Measurements from ENCODE around the gene RDH13. TPM values are rescaled to one million over a fixed set of nuclear protein-coding genes. Genes with fewer than 3 reads are reported as not detected.

RDH13 gene
- total RNA-seq, 4 donors from 2014 or later = 28.4 to 125 (median 61.7) TPM

DNA sequence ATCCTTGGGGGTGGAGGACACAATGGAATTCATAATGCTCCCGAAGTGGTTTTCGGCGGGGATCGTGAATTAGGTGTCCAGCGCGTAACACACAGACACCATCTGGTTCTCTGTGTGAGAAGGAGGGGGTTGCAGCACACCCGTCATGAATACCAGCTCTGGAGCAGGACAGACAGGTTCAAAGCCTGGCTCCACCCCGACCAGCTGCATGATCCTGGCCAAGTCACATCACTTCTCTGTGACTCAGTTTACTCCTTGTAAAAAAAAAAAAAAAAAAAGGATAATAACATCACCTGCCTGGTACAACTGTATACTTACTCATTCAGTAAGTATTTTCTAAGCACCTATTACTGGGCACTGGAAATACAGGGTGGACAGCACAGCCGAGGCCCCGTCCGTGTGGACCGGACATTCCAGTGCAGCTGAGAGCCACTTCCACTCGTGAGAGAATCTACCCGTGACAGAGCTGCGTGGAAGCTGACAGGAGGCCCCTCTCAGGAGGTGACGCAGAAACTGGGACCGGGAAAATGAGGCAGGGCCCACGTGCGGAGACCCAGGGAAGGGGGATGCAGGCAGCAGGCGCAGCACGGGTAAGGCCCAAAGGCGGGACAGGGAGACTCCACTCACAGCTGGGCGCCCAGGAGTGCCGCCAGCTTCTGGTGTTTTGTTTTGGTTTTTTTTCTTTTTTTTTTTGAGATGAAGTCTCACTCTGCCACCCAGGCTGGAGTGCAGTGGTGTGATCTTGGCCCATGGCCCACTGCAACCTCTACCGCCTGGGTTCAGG, 12.0 kb downstream of the RDH13 start:
- no peak for DNase-seq

DNA sequence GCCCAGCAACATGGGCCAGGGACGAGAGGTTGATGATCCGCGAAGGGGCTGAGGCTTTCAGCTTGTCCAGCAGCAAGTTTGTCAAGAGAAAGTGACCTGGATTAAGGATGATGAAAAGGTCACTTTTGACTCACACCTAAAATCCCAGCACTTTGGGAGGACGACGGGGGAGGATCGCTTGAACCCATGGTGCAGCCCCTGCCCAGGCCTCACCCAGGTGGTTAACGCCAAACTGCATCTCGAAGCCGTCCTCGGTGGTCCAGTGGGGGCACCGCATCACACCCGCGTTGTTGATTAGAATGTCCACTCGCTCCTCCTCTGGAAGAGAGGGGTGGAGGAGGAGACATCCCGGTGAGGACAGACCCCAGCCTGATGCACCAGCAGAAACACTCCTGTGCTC, 14.5 kb downstream of the RDH13 start:
- DNase-seq = no peak
- no peak overlapping the region for H3K27ac ChIP-seq
- no peak overlapping the region for H3K4me3 ChIP-seq
- TF ChIP-seq, protein P1, sequence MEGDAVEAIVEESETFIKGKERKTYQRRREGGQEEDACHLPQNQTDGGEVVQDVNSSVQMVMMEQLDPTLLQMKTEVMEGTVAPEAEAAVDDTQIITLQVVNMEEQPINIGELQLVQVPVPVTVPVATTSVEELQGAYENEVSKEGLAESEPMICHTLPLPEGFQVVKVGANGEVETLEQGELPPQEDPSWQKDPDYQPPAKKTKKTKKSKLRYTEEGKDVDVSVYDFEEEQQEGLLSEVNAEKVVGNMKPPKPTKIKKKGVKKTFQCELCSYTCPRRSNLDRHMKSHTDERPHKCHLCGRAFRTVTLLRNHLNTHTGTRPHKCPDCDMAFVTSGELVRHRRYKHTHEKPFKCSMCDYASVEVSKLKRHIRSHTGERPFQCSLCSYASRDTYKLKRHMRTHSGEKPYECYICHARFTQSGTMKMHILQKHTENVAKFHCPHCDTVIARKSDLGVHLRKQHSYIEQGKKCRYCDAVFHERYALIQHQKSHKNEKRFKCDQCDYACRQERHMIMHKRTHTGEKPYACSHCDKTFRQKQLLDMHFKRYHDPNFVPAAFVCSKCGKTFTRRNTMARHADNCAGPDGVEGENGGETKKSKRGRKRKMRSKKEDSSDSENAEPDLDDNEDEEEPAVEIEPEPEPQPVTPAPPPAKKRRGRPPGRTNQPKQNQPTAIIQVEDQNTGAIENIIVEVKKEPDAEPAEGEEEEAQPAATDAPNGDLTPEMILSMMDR (IDR thresholded peaks at IDR 0.05) = no peak
- no peak for TF ChIP-seq EP300 (IDR thresholded peaks at IDR 0.05; ENCODE audit: low read depth)
- no peak for TF ChIP-seq POLR2A (IDR thresholded peaks at IDR 0.05)
- TF ChIP-seq POLR2AphosphoS5 (IDR thresholded peaks at IDR 0.05) = no peak
- H3K4me1 ChIP-seq = no peaks in the 10 kb centered on the region
- H3K36me3 ChIP-seq = peaks cover 0 to 60% (median 31%) of the 10 kb centered on the region in 4 donors
- intact Hi-C loops (cut with DNase I; ENCODE audit: low total_unique reads) (no loop called here), in situ Hi-C loops (cut with MboI; ENCODE audit: low pct_ligation_motif_present in 1 of 4, low pct_unique_long_range_greater_than_20kb in 1 of 4, low sequenced_read_pairs in 3 of 4) (no loop called here)
- H3K27me3 ChIP-seq = no peaks in the 10 kb centered on the region
- no peaks in the 10 kb centered on the region for H3K9me3 ChIP-seq
- WGBS, 2 donors (ENCODE audit: low coverage in 1 of 2) = 95% methylated on average over 15 of the region's 15 CpGs; no CpG with 5 or more reads in 1 of the 2 donors

More for the DNA sequence above, 12.0 kb downstream of the RDH13 start:
- Histone ChIP-seq H3K9me3 (no peaks in the 10 kb centered on the region), H3K27me3 (no peaks in the 10 kb centered on the region), H3K4me3 (no peak overlapping the region), H3K27ac (no peak overlapping the region), H3K36me3 (peaks cover 0 to 64% (median 31%) of the 10 kb centered on the region in 4 donors), H3K4me1 (no peaks in the 10 kb centered on the region)
- in situ Hi-C loops (cut with MboI; ENCODE audit: low pct_ligation_motif_present in 1 of 4, low pct_unique_long_range_greater_than_20kb in 1 of 4, low sequenced_read_pairs in 3 of 4) = no loop called here
- intact Hi-C loops (cut with DNase I; ENCODE audit: low total_unique reads) = no loop called here
- WGBS, 2 donors (ENCODE audit: low coverage in 1 of 2) = 96% methylated on average over 25 of the region's 25 CpGs; no CpG with 5 or more reads in 1 of the 2 donors
- TF ChIP-seq POLR2A (IDR thresholded peaks at IDR 0.05) = no peak
- TF ChIP-seq, protein P1 (IDR thresholded peaks at IDR 0.05) = no peak
- TF ChIP-seq EP300 (IDR thresholded peaks at IDR 0.05; ENCODE audit: low read depth) = no peak
- TF ChIP-seq POLR2AphosphoS5 (IDR thresholded peaks at IDR 0.05) = no peak

DNA sequence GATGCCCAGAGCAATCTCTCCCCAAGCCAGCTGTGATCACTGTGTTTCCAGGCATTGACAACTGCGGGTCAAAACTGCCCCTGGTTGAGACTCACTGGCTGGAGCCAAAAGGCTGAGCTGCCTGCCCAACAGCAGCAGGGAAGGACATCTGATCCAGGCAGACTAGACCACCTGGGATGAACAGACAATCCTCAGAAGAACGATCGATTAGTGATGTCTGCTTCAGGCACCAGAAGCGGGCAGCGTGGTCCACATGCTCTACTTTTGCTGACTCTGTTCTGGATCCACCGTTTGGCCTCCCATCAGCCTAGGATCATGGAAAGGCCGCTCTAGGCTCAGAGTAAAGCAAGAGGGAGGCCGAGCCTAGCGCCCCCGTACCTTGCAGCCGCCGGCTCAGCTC, 15.0 kb downstream of the RDH13 start:
- in situ Hi-C loops (cut with MboI; ENCODE audit: low pct_ligation_motif_present in 1 of 4, low pct_unique_long_range_greater_than_20kb in 1 of 4, low sequenced_read_pairs in 3 of 4) (no loop called here), intact Hi-C loops (cut with DNase I; ENCODE audit: low total_unique reads) (no loop called here)
- H3K9me3 ChIP-seq = no peaks in the 10 kb centered on the region
- TF ChIP-seq, protein P1 (IDR thresholded peaks at IDR 0.05) = no peak
- TF ChIP-seq EP300 (IDR thresholded peaks at IDR 0.05; ENCODE audit: low read depth) (no peak), POLR2AphosphoS5 (IDR thresholded peaks at IDR 0.05) (no peak), POLR2A (IDR thresholded peaks at IDR 0.05) (no peak)
- no peaks in the 10 kb centered on the region for H3K4me1 ChIP-seq
- no peak overlapping the region for H3K4me3 ChIP-seq
- no peak for DNase-seq
- H3K27me3 ChIP-seq = no peaks in the 10 kb centered on the region
- no peak overlapping the region for H3K27ac ChIP-seq
- H3K36me3 ChIP-seq = peaks cover 0 to 57% (median 30%) of the 10 kb centered on the region in 4 donors
- 94% methylated on average over 11 of the region's 12 CpGs; no CpG with 5 or more reads in 1 of the 2 donors for WGBS, 2 donors (ENCODE audit: low coverage in 1 of 2)

DNA sequence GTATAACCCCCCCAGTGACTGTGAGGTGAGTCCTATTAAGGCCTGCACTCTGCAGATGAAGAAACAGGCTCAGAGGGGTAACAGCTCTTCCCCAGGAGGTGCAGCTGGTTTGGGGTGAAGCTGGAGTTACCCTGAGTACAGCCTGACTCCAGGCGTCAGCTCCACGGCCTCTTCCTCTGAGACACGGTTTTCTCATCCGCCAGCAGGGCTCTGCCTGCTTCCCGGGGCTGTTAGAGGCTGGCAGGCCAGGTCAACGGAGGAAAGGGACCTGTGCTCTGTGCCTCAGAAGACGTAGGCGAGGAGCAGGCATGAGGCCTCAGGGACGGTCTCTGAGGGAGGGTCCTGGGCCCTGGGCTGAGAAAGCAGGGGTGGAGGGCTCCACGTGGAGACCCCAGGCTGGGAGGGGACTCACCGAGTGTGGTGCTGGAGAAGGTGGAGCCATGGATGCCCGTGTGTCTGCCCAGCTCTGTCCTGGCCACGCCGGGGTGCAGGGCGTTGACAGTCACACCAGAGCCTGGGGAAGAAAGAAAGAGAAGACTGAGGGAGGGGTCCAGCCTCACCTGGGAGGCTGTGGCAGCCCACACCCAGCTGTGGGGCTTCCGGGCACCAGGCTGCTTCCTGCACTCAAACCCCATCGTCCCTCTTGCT, 15.8 kb downstream of the RDH13 start:
- TF ChIP-seq, protein P1 (IDR thresholded peaks at IDR 0.05) = no peak
- no peak for TF ChIP-seq POLR2AphosphoS5 (IDR thresholded peaks at IDR 0.05)
- Histone ChIP-seq H3K27me3 (no peaks in the 10 kb centered on the region), H3K36me3 (peaks cover 0 to 55% (median 30%) of the 10 kb centered on the region in 4 donors), H3K4me3 (no peak overlapping the region), H3K27ac (no peak overlapping the region), H3K9me3 (no peaks in the 10 kb centered on the region), H3K4me1 (no peaks in the 10 kb centered on the region)
- in situ Hi-C loops (cut with MboI; ENCODE audit: low pct_ligation_motif_present in 1 of 4, low pct_unique_long_range_greater_than_20kb in 1 of 4, low sequenced_read_pairs in 3 of 4) (no loop called here), intact Hi-C loops (cut with DNase I; ENCODE audit: low total_unique reads) (no loop called here)
- WGBS, 2 donors (ENCODE audit: low coverage in 1 of 2) = 88 to 95% methylated on average over 6 to 17 of the region's 17 CpGs
- DNase-seq = no peak
